NOMO-1 (cell line): ENCODE data around the gene DES.
A peak's percentile ranks its signal among the peaks of the same experiment; 100 is the strongest.

Experiments used
- DNase-seq, 2 experiments: peaks; one replicate each; lab custom pipeline; 2025; ENCODE audit not compliant: unreplicated experiment in 2 of 2; lab: John Stamatoyannopoulos, UW

The DES gene

DNA sequence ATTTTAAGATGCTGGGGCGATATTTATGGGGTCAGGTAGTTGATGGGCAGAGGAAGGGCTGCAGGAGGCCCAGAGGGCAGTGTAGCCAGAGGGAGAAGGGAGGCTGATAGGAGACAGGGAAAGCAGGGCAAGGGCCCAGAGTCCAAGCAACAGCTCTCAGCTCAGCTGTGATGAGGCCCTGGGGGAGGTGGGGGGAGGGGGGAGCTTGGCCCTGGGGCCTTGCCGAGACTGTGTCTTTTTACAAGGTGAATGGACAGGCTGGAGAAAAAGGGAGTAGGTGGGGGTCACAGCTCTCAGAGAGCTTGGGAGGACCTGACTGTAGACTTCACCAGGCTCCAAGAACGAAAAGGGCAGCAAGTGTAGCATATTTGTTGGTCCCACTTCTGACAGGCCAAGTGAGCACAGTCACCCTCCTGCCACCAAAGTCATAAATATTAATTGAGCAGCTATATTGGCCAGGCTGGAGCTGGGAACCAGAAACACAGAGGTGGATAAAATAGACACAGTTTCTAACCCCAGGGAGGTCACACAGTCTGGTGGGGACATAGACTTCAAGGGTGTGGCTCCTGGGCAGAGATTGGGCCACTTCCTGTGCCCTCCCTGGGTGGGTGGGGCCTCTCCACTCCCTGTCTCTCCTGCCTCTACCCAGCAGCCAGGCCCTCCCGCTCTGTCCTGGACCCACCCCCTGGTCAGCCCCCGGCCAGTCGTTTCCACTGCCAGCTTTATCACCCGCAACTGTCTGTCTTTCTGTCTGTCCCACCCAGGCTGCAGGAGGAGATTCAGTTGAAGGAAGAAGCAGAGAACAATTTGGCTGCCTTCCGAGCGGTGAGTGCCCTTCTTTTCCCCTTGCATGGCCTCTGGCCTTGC is 1.4 kb downstream of the DES start:
- peak; percentile 90 to 93 for DNase-seq

GRCh38 chr2:219420687-219421086 is 2.5 kb downstream of the DES start:
- DNase-seq, result no peak

GRCh38 chr2:219421323-219421722 is 3.1 kb downstream of the DES start:
- DNase-seq, result no peak

DNA sequence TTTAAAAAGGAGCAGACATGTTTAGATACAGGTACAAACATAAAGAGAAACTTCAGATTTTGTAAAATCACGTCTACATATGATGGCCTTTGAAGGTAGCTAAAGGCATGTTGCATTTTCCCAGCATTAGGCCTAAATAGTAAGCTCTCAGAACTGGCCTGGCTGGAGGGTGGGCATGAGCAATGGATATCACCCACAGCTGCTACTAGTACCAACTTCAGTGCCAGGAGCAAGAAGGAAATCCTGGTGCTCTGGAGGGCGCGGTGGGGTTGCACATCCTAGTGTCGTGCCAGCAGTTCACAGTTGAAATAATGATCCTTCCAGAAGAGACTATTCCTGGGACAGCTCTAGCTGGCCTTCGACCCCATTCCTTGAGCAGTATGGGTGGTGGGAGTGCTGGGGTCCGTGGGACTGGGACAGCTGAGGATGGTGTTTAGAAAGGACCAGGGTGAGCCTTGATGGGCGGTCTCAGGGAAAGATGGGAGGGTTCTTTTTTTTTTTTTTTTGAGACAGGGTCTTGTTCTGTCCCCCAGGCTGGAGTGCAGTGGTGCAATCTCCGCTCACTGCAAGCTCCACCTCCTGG is 4.9 kb downstream of the DES start:
- DNase-seq, result no peak

DNA sequence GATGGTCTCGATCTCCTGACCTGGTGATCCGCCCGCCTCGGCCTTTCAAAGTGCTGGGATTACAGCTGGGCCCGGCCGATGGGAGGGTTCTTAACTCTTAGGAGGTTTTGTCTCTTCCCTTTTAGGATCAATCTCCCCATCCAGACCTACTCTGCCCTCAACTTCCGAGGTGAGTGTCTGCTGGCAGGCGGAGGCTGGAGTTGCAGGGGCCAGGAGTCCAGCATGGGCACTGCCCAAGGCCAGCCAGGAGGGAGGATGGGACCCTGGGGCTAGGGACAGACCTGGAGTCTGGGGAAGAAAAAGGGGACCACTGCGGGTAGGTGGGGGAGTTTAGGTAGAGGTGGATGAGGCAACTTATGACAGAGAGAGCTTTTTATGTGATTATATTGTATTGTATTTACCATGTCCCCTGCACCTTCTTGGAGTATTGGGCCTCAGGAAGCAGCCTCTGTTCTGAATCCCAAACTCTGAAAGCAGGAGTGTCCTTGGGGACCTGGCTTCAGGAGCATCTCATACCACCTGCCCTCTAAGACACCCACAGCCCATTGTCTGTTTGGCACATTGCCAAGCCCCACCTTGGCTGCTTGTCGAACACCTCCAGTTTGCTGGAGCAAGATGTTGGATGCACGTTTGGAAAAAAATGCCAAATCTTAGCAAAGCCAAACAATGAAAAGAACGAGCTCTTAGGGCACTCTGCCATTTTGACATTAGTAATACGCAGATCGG is 5.6 kb downstream of the DES start:
- DNase-seq, result no peak

DNA sequence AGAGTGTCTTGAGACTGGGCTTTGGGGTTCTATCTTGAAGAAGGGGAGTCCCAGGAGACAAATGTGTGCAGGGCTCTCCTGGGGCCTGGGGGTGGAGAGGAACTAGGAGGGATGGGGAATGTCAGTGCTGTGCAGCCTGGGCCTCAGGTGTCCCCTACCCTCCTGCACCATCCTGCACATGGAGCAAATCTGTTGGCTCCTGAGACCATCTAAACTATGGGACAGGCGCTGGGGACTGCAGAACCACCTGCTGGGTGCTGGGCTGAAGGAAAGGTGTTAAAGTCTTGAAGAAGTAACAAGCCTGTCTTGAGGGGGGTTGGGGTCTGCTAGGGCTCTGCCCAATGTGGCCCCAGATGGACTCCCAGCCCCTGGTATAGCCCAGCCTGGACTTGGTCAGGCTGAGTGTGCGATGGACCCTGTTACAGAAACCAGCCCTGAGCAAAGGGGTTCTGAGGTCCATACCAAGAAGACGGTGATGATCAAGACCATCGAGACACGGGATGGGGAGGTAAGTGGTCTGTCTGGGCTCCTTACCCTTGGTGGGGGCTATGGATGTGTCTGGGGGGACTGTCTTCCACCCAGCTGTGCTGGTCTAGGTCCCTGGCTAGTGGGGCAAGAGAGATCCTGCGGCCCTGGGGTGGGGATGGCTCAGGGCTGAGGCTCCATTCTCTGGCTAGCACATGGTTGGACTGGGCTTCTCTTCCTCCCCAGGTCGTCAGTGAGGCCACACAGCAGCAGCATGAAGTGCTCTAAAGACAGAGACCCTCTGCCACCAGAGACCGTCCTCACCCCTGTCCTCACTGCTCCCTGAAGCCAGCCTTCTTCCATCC is 7.3 kb downstream of the DES start:
- no peak for DNase-seq

GRCh38 chr2:219426068-219426443 is 7.9 kb downstream of the DES start:
- DNase-seq, result no peak

DNA sequence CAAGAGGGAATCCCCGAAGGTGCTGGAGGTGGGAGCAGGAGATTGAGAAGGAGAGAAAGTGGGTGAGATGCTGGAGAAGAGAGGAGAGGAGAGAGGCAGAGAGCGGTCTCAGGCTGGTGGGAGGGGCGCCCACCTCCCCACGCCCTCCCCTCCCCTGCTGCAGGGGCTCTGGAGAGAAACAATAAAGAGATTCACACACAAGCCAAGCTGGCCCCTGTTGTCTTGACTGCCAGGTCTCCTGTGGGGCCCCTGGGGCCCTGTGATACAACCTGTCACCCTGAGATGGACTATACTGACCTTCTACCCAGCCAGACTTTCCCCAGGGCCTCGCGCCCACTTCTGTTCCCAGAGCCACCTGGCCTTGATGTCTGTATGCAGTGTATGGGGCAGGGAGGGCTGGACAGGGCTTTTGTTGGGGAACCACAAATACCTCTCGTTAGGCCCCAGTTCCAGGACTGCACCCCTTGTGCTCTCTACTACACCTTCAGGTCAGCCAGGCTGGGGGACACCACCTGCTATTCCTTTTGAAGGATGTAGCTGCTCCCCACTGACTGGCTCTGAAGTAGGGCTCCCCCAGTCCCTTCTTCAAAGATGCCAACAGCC is 8.5 kb downstream of the DES start:
- no peak for DNase-seq

- DNase-seq, result no peak
Observed at GRCh38 chr2:219428469-219428868, 10.3 kb downstream of the DES start.

DNA sequence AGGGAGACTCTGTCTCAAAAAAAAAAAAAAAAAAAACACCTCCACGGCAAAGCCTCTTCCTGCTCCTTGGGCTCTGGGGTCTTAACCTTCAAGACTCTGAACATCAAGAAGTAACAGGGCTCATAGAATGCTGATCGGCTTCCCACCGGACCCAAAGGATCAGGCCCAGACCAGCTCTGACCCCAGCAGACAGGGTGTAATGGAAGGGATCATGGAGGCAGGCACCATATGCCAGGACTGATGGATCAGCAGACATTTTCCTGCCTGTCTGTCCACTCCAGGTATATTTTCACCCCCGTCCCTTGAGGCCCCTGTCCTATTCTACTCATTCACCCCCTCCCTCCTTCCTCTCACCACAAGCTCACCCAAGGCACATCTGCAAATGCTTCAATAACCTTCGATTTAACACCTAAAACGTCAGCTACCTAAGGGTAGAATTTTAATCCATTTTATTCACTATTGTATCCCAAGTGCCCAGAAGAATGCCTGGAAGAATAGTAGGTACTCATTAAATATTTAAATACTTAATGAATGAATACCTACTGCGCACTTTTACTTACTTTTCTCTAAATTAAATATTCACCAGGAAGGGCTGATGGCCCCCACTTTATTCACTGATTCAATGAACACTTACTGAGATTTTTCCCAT is 11.9 kb downstream of the DES start:
- DNase-seq, result no peak

DNA sequence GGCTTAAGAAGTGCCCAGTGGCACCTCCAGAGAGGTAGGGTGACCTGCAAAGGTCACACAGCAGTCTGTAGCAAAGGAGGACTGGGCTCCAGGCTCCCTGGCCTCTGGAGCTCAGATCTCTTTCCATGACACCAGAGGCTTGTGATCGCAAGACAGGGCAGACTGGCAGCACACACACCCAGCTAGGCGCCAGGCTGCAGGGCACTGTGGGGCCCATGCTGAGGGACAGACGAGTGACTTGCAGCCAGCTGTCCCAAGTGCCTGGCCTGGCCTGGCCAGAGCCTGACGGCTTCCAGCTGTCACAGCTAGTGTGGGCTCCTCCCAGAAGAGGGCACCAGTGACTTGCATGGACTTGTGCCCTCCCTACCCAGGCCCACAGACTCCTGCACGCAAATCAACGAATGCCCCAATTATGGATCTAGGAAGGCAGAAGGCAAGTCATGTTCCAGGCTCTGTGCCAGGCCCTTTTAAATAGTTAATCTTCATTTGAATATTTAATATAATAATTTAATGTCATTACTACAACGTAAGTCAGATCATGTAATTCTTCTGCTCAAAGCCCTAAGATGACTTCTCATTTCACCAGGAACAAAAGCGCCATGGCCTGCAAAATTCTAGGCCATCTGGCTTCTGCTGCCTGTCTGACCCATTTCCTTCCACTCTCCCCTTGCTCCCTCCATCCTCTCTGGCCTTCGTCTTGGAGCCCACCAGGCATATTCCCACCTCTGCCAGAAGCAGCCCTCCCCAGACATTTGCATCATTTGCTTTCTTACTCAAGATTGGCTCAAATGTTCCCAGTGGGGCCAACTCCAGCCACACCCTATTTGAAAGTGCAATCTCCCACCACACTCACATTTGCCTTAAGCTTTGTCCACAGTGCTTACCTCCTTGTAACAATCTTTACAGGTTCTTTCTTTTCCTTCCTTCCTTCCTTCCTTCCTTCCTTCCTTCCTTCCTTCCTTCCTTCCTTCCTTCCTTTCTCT is 12.7 kb downstream of the DES start:
- no peak for DNase-seq

GRCh38 chr2:219433666-219434467 is 15.7 kb downstream of the DES start:
- DNase-seq, result peak; percentile 47 to 66

GRCh38 chr2:219434468-219434717 is 16.2 kb downstream of the DES start:
- DNase-seq, result no peak

DNA sequence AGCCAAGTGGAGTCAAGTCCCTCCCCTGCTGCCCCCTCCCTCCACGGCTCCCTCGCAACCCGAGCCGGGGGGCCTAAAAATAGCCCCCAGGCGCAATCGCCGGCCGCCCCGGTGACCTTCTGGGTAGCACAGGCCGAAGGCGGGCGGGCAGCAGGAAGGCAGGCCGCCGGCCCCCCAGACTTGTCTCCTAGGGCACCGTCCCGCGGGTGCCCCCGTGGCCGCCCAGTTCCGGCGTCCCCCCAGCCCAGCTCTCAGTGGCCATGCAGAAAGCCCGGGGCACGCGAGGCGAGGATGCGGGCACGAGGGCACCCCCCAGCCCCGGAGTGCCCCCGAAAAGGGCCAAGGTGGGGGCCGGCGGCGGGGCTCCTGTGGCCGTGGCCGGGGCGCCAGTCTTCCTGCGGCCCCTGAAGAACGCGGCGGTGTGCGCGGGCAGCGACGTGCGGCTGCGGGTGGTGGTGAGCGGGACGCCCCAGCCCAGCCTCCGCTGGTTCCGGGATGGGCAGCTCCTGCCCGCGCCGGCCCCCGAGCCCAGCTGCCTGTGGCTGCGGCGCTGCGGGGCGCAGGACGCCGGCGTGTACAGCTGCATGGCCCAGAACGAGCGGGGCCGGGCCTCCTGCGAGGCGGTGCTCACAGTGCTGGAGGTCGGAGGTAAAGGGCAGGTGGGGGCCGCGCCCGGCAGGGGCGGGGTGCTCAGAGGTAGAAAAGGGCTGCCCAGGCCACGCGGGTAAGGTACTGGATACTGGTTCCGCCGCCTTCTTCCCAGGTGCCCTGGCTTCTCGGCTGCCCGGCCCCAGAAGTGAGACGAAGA is 16.7 kb downstream of the DES start, which contains the start of gene SPEG:
Gene SPEG, plus strand, starts transcription at position 126 of the 808 bp plus-strand sequence. Its CDS starts 135 bp downstream, at position 261.
- DNase-seq, result no peak

- no peak for DNase-seq
Observed at GRCh38 chr2:219435701-219436100, 17.5 kb downstream of the DES start.

DNA sequence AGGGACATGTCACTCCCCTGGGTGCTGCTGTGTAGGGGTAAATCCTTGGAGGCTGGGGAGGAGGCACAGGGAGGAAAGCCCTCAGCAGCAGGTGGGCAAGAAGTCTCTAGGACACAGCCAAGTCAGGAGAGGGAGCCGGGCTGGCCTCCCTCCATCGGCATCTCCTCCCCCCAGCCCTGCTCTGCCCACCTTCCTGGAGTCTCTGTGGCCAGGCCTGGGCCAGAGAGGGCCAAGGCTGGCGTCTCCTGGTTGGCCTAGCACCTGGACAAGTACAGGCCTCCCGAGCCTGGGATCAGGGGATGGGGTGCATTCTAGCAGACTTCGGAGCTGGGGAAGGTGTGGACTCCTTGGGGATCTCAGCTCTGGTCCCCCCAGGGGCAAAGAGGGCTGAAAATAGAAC is 18.3 kb downstream of the DES start:
- no peak for DNase-seq

GRCh38 chr2:219437141-219437540 is 19.0 kb downstream of the DES start:
- DNase-seq, result no peak
